ENCODE data around the gene CDY1.
"Not testable (repeated sequence)": the region's sequence is repeated elsewhere in the genome, so short reads cannot be mapped to it uniquely, and the experiment has no call there.

Gene CDY1

GRCh38 chrY:25621817-25622216, at the start of gene CDY1:
TSS of gene CDY1 (plus strand) at chrY:25622117. CDS start at chrY:25622443, 326 bp downstream.
- DNase-seq (ENCODE audit: low spot score), result not testable (repeated sequence)

- DNase-seq (ENCODE audit: low spot score), result not testable (repeated sequence)
These were observed 28.6 kb upstream of the CDY1 start for GRCh38 chrY:25593336-25593735.

GRCh38 chrY:25620209-25620608, 1.7 kb upstream of the CDY1 start:
- not testable (repeated sequence) for DNase-seq (ENCODE audit: low spot score)

- DNase-seq (ENCODE audit: low spot score), result not testable (repeated sequence)
These were observed 4.6 kb downstream of the CDY1 start for GRCh38 chrY:25626524-25626923.

GRCh38 chrY:25630383-25631112, 8.6 kb downstream of the CDY1 start:
- not testable (repeated sequence) for DNase-seq (ENCODE audit: low spot score)

GRCh38 chrY:25639852-25640251, 17.9 kb downstream of the CDY1 start:
- DNase-seq (ENCODE audit: low spot score), result not testable (repeated sequence)

- not testable (repeated sequence) for DNase-seq (ENCODE audit: low spot score)
These were observed 21.4 kb downstream of the CDY1 start for GRCh38 chrY:25643024-25643915.

All from kidney capillary endothelial cell (primary cell).